ENCODE data around the gene EMP2. TPM values are rescaled to one million over a fixed set of nuclear protein-coding genes. Genes with fewer than 3 reads are reported as not detected.

The EMP2 gene, protein sequence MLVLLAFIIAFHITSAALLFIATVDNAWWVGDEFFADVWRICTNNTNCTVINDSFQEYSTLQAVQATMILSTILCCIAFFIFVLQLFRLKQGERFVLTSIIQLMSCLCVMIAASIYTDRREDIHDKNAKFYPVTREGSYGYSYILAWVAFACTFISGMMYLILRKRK
- total RNA-seq (10 to 100 TPM; 17.6 to 37.2 (median 20.1) TPM), polyA plus RNA-seq (1 to 10 TPM; 2.8 to 6.9 (median 6.3) TPM)
- long read RNA-seq, donor 1, full-length matches to known transcripts: 12 of 12 reads
- long read RNA-seq, donor 1, partial matches to known transcripts: 0 of 12 reads
- long read RNA-seq, donor 1, other reads (novel, unspliced or antisense): 0 of 12 reads
- long read RNA-seq, donor 2, full-length matches to known transcripts: 14 of 14 reads
- long read RNA-seq, donor 2, partial matches to known transcripts: 0 of 14 reads
- long read RNA-seq, donor 2, other reads (novel, unspliced or antisense): 0 of 14 reads

DNA sequence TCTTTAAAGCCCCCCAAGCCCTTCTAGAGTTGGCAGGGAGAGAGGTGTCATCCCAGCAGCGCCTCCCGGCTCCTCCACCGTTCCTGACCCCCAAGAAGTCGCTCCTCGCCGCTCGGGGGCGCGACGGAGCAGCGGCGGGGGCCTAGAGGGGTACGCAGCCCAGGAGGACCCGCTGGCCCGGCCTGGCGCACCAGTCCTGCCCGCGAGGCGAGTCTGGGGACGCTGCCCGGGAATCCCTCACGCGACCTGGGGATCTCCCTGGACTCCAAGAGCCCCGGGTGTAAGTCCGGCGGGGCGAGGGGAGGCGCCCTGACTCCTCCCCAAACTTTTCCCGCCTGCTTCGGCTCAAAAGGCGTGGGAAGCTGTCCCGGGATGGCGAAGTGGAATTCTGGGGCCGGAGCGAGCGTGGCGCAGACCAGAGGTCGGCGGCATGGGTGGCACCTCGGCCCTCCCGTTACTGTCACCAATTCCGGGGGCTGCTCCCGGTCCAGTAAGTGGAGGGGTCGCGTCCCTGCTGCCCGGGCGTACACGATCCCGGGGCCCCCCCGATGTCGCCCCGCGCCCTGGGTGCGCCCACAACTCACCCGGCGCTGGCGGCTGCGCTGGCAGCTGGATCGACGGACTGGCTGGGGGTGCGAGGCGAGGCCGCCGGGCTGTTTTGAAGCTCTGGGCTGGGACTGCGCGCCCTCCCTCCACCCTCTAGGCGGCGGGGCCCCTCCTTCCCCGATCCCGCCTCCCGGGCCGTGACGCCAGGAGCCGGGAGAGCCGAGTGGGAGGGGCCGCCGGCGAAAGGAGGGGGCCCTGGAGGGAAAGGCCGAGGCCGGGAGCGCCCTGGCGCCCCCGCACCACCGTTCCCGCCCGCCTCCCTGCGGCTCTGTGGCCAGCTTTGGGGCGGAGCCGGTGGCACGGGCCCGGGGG, at the start of gene EMP2:
TSS of gene EMP2 (minus strand) at position 634 of the 918 bp plus-strand sequence. CDS start 32,981 bp downstream, outside the sequence.
- Histone ChIP-seq H3K27ac (peak within 1 kb of the TSS; percentile 16 to 88 (median 82)), H3K4me3 (peak within 1 kb of the TSS; percentile 42 to 77 (median 56)), H3K27me3 (replicated peaks in 1 of 7) (peaks cover 0 to 64% (median 11%) of the 10 kb centered on the region in 7 donors), H3K9me3 (no peaks in the 10 kb centered on the region), H3K4me1 (peaks cover 5 to 53% (median 34%) of the 10 kb centered on the region in 6 donors), H3K36me3 (no peaks in the 10 kb centered on the region)
- peak; percentile 78 for DNase-seq
- WGBS, 5 donors: 1 to 2% (median 1%) methylated on average over 36 to 91 of the region's 91 CpGs
- TF ChIP-seq POLR2A (IDR thresholded peaks at IDR 0.05): no peak
- TF ChIP-seq POLR2AphosphoS5 (IDR thresholded peaks at IDR 0.05): peak; percentile 48 to 84 (median 82)
- TF ChIP-seq, protein P1, sequence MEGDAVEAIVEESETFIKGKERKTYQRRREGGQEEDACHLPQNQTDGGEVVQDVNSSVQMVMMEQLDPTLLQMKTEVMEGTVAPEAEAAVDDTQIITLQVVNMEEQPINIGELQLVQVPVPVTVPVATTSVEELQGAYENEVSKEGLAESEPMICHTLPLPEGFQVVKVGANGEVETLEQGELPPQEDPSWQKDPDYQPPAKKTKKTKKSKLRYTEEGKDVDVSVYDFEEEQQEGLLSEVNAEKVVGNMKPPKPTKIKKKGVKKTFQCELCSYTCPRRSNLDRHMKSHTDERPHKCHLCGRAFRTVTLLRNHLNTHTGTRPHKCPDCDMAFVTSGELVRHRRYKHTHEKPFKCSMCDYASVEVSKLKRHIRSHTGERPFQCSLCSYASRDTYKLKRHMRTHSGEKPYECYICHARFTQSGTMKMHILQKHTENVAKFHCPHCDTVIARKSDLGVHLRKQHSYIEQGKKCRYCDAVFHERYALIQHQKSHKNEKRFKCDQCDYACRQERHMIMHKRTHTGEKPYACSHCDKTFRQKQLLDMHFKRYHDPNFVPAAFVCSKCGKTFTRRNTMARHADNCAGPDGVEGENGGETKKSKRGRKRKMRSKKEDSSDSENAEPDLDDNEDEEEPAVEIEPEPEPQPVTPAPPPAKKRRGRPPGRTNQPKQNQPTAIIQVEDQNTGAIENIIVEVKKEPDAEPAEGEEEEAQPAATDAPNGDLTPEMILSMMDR (IDR thresholded peaks at IDR 0.05 in 8 of 11, conservative IDR thresholded peaks at IDR 0.05 in 3 of 11): peak in 8 of 11 experiments; percentile 9 to 52 (median 40)
- intact Hi-C loops (cut with DNase I; ENCODE audit: low total_unique reads): no loop called here

DNA sequence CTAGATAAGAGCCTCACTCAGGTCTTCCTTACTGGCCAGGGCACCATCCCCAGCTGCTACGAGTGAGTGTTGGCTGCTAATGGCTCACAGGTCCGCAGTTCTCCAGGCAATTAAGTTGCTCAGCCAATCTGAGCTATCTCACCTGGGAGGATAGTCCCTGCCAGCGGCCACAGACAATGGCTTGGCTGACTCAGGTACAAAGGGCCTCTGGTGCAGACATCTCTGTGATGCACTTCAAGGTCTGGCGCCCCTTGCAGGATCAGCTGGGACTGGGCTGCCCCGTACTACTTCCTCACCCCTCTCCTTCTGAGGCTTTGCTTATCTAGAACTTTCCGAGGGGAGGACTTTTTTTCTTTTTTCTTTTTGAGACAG, 49.2 kb upstream of the EMP2 start:
- 63 to 78% (median 77%) methylated on average over 6 of the region's 6 CpGs for WGBS, 5 donors
- no peaks in the 10 kb centered on the region for H3K36me3 ChIP-seq
- H3K4me1 ChIP-seq: peaks cover 0 to 6% (median 0%) of the 10 kb centered on the region in 6 donors
- H3K4me3 ChIP-seq: no peak overlapping the region
- no peak for DNase-seq
- intact Hi-C loops (cut with DNase I; ENCODE audit: low total_unique reads): no loop called here
- peak overlapping the region in 3 of 8 donors; percentile 53 to 61 (median 58) for H3K27ac ChIP-seq
- no peak for TF ChIP-seq POLR2A (IDR thresholded peaks at IDR 0.05)
- TF ChIP-seq POLR2AphosphoS5 (IDR thresholded peaks at IDR 0.05): no peak
- TF ChIP-seq, protein P1 (IDR thresholded peaks at IDR 0.05 in 8 of 11, conservative IDR thresholded peaks at IDR 0.05 in 3 of 11): no peak
- peaks cover 0 to 8% (median 0%) of the 10 kb centered on the region in 7 donors for H3K27me3 ChIP-seq (replicated peaks in 1 of 7)
- H3K9me3 ChIP-seq: peaks cover 0 to 6% (median 0%) of the 10 kb centered on the region in 8 donors

DNA sequence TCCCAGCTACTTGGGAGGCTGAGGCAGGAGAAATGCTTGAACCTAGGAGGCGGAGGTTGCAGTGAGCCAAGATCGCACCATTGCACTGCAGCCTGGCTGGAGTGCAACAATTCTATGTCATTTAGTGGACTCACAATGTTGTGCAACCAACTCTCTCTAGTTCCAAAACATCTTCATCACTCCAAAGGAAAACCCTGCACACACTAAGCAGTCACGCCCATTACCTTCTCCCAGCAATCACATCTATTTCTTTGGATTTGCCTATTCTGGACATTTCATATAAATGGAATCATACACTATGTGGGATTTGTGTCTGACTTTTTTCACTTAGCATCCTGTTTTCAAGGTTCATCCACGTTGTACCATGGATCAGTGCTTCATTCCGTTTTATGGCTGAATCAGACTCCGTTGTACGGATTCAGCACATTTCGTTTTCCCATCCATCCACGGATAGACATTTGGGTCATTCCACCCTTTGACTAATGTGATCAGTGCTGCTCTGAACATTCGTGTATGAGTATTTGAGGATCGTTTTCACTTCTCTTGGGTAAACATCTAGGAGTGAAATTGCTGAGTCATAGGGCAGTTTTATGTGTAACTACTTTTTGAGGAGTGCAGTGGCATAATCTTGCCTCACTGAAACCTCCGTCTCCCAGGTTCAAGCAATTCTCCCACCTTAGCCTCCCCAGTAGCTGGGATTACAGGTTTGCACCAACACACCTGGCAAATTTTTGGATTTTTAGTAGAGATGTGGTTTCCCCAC, 45.4 kb upstream of the EMP2 start:
- TF ChIP-seq, protein P1 (IDR thresholded peaks at IDR 0.05 in 8 of 11, conservative IDR thresholded peaks at IDR 0.05 in 3 of 11): no peak
- TF ChIP-seq POLR2AphosphoS5 (IDR thresholded peaks at IDR 0.05) (no peak), POLR2A (IDR thresholded peaks at IDR 0.05) (no peak)
- H3K27ac ChIP-seq: no peak overlapping the region

More for the DNA sequence above, 45.4 kb upstream of the EMP2 start:
- Histone ChIP-seq H3K9me3 (no peaks in the 10 kb centered on the region), H3K27me3 (replicated peaks in 1 of 7) (no peaks in the 10 kb centered on the region), H3K36me3 (no peaks in the 10 kb centered on the region), H3K4me1 (no peaks in the 10 kb centered on the region), H3K4me3 (no peak overlapping the region)
- no peak for DNase-seq
- 71 to 79% (median 76%) methylated on average over 12 of the region's 12 CpGs for WGBS, 5 donors
- intact Hi-C loops (cut with DNase I; ENCODE audit: low total_unique reads): no loop called here

Measured in spleen (tissue), 13 donors.